ENCODE data around the gene SOCS3.

DNA sequence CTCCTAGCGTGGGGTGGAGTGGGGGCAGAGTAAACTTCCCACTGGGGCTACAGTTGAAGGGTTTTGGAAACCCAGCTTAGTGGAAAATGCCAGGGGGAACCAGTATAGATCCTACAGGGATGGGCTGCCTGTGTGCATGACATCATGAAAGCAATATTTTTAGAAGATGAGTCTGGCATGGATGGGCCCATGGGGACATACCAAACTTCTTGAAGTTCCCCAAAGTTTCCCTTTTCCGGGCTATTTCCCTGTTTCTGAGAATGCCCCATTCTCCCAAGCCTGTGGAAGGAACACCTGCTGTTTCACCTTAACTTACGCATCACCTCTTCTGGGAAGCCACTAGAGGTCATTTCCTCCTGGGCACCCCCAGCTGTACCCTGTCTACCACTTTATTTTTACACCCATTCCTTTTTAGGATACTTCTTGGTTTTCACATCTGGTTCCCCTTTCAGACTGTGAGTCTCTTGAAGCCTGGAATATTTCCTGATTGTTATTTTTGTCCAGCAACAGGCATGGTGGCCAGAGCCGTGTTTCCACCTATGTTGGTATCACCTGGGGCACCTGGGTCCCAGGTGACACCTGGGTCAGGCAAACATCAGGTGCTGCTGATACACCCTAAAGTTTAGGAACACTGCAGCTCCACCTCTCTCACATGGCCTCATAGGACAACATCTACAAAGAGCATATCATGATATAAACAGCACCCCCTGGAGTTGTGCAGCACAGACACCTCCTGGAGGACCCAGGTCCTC lies 9.8 kb downstream of the SOCS3 start:
- TF ChIP-seq POLR2AphosphoS5 (IDR thresholded peaks at IDR 0.05) (no peak), POLR2A (IDR thresholded peaks at IDR 0.05) (no peak), EP300 (IDR thresholded peaks at IDR 0.05) (no peak)
- TF ChIP-seq, protein P1, sequence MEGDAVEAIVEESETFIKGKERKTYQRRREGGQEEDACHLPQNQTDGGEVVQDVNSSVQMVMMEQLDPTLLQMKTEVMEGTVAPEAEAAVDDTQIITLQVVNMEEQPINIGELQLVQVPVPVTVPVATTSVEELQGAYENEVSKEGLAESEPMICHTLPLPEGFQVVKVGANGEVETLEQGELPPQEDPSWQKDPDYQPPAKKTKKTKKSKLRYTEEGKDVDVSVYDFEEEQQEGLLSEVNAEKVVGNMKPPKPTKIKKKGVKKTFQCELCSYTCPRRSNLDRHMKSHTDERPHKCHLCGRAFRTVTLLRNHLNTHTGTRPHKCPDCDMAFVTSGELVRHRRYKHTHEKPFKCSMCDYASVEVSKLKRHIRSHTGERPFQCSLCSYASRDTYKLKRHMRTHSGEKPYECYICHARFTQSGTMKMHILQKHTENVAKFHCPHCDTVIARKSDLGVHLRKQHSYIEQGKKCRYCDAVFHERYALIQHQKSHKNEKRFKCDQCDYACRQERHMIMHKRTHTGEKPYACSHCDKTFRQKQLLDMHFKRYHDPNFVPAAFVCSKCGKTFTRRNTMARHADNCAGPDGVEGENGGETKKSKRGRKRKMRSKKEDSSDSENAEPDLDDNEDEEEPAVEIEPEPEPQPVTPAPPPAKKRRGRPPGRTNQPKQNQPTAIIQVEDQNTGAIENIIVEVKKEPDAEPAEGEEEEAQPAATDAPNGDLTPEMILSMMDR (IDR thresholded peaks at IDR 0.05): no peak
